Measurements from ENCODE around the gene SAMSN1.

Gene SAMSN1

GRCh38 chr21:14545906-14546480 is at the start of gene SAMSN1:
Gene SAMSN1 (minus strand): TSS chr21:14546315. CDS start chr21:14546261, 54 bp downstream.
- DNase-seq, result no peak

DNA sequence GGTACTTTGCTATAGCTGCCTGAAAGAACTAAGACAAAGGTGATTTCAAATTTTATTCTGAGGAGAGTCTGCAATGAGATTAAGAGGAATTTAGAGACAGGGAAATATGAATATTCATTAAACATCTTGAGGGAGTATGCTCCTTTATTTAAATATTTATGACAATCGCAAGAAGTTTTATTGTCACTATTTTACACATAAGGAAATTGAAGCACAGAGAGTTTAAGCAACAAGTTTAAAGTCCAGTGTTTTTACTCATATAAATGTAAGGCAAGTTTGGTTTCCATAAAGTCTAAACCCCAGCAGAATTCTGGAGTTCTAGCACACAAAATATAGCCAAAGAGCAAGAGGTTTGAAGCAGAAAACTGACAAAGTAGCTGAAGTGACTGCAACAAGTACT is 49.3 kb upstream of the SAMSN1 start:
- no peak for DNase-seq

GRCh38 chr21:14594967-14595366 is 48.9 kb upstream of the SAMSN1 start:
- no peak for DNase-seq

DNA sequence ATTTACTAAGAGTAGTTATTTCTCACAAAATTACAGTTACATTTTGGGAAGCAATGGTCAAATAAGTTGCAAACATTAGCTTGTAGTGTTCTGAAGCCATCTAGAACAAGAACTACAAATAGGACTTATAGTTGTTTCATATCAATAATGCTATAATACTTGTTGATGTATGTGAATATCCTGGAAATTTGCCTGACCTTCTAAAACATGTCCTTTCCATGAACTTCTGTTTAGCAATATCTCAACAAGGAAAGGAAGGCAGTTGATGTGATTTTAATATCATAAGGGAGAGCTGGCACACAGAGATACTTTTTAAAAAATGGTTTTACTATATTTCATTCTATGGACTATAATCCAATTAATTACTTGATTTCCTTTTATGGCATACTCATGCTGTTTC is 47.1 kb upstream of the SAMSN1 start:
- DNase-seq, result no peak

- no peak for DNase-seq
Observed at GRCh38 chr21:14592296-14593000, 46.3 kb upstream of the SAMSN1 start.

DNA sequence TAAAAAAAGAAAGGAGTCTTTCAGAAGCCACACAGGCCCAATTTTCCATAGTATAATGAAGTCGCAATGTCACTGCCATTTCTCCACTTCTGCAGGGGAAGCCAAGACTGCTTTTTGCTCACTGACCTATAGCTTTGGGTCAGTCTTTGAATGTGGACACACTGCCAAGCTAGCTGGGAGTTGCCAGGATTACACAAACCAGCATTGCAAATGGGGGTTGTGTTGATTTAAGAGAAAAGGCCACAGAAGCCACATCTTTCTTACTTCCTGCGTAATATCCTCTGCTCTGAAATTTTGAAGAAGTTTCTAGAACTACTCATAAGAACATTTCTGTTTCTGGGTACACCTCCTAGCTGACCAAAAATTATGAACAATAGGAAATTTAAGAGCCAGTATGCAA is 45.8 kb upstream of the SAMSN1 start:
- no peak for DNase-seq

GRCh38 chr21:14591377-14591776 is 45.3 kb upstream of the SAMSN1 start:
- no peak for DNase-seq

DNA sequence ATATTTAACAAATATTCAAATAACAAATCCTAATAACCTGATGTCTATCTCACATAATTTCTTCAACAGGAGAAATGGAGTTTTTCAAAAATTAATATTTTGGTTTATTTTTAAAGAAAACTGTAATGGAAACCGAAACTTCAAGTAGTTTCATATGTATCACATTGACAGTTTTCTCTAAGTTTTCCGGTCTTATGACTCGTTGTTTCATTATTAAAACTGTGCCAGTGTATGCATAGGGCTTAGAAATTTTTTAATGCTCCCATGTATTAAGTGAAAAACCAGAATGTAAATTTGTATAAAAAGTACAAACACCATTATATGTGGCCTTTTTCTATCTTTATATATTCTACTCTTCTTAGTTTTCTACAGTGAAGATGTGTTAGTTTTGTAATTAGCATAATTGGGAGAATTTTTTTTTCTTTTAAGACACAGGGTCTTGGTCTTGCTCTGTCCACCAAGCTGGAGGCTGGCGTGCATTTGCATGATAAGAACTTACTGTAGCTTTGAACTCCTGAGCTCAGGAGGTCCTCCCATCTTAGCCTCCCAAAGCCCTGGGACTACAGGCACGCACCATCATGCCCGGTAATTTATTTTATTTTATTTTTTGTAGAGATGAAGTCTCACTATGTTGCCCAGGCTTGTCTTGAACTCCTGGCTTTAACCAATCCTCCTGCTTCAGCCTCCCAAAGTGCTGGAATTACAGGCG is 43.9 kb upstream of the SAMSN1 start:
- DNase-seq, result no peak

DNA sequence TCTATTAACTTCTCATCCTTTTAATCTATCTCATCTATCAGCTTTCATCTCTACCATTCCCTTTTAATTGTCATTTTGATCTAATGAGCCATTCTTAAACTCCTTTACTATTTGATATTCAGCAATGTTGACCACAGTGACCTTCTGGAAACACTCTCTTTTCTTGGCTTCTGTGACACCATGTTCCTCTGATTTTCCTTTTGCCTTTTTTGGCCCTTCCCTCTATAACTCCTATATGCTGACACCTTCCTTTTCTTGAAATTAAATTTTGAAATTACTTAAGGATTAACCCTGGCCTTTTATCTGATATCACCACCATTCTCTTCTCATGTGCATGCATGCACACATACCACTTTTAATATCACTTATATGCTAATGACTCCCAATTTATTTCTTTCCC is 41.2 kb upstream of the SAMSN1 start:
- no peak for DNase-seq

DNA sequence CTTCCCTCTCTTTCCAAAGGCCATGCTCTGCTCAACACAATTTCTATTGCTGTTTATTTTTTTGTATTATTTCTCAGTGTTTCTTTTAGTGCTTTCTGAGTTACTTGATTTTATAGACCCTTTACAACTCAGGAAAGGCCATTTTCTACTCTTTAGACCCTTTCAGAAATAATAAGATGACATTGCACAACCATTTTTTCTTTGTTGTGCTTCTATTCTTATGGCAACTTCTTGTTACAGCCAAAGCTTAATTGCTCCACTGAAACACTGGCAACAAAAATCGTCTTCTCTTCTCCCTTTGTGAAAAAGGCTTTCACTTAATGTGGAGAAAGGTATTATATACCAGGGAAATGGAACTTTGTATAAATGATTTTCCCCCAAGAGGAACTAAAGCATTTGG is 39.0 kb upstream of the SAMSN1 start:
- no peak for DNase-seq

GRCh38 chr21:14584357-14585095 is 38.4 kb upstream of the SAMSN1 start:
- no peak for DNase-seq

DNA sequence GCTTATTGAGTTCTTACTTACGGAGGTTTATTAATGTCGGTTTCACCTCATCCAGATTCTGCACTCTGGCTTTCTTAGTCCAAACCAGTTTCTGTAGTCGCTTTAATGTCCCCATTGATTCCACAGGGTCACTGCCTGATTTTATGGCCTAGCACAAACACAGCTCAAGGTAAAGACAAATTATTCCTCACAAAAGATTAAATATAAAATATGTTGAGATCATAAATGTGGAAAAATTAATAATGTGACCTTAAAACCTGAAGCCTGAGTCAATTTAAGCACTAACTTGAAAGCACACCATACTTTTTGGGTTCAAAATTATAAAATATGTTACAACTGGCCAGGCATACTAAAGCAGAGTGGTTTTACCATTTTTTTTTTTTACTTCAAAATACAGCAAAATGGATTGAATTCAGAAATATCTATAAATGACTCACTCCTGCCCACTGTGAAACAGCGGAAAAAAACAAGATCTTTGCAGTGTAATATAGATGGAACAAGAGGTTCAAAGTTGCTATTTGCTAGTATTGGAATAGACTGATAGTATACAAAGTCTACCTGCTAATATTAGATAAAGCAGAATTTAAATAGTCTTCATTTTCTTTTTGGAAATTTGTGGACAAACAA is 37.6 kb upstream of the SAMSN1 start:
- no peak for DNase-seq

- DNase-seq, result no peak
Observed at GRCh38 chr21:14582934-14583628, 37.0 kb upstream of the SAMSN1 start.

DNA sequence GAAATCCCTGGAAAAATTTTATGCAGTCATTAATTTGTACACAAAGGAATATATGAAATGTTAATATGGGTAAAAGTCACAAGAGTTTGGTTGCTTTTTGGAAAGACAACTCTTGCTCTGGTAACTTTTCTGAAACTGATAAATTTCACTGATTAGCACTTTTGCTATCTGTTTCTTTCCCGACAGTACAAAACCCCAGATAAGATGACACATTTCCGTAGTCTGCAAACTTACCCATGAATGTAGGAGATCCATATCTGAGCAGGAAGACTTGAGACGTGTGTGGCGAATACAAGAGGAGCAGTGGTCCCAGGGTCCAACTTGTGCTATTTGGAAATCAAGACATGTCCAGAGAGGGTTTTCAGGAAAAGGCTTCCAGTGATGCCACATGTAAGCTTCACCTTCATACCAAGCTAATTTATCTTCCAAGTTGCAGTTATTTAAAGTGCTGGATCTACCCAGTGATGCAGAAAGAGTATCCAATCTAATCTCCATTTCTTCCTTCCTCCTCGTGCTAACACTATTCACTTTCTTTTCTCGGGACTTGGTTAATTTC is 35.9 kb upstream of the SAMSN1 start:
- no peak for DNase-seq

- no peak for DNase-seq
Observed at GRCh38 chr21:14573244-14573643, 27.1 kb upstream of the SAMSN1 start.

- no peak for DNase-seq
Observed at GRCh38 chr21:14572204-14572780, 26.2 kb upstream of the SAMSN1 start.

DNA sequence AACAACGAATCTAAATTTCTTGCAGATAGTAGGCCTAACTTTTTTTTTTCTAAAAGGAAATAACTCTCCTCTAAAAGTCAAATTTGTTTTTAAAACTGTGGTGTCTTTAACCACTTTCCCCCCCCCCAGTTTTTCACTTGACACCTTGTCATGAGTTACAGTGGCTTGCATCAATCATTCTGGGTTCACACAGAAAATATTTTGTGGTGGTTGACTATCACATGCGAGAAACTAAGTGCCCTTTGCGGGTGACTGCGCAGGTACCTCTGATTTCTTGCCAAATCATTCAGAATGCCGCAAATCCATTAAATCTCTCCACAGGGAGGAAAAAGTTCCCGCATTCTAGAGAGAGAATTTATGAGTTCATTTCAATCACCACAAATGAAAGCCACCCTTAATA is 23.8 kb upstream of the SAMSN1 start:
- DNase-seq, result no peak

DNA sequence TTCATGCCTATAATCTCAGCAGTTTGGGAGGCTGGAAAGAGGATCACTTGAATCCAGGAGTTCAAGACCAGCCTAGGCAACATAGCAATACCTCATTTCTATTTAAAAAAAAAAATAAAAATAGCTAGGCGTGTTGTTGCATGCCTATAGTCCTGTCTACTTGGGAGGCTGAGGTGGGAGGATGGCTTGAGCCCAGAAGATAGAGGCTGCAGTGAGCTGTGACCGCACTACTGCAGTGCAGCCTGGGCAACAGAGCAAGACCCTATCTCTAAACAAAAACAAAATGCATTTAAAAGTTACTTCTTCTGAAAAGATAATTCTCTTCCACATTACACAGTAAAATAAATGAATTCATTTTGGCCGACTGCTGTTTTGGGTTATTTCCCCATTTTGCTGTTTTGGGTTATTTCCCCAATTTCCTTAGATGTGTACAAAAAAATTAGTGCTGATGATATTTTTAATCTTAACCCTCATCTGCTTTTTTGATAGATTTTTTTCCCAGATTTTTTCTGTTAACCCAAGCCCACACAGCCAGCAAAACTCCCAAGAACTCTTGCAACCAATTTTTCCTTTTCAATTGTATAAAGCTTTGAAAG is 23.0 kb upstream of the SAMSN1 start:
- DNase-seq, result no peak

GRCh38 chr21:14567331-14568279 is 21.5 kb upstream of the SAMSN1 start:
- no peak for DNase-seq

- DNase-seq, result no peak
Observed at GRCh38 chr21:14566894-14567293, 20.8 kb upstream of the SAMSN1 start.
